Transverse colon (tissue), 4 donors: ENCODE data around the gene MYBPH. TPM values are rescaled to one million over a fixed set of nuclear protein-coding genes. Genes with fewer than 3 reads are reported as not detected.

Source experiments
- DNase-seq: peaks from one replicate; pipeline ENCODE4 v3.0.0-alpha.2; 2019
- H3K27ac ChIP-seq, 4 donors: fragments of 200-600 bp; sonication (generic); 2 replicates each; pipeline ENCODE4 v1.5.1; 2016 to 2018; ENCODE audit warnings: inconsistent platforms in 4 of 4
- H3K27me3 ChIP-seq: fragments of 200-600 bp; sonication (generic); 2 replicates; pipeline ENCODE4 v1.5.1; 2017; ENCODE audit warnings: inconsistent platforms
- H3K36me3 ChIP-seq, 4 donors: fragments of 200-600 bp; sonication (generic); 2 replicates each; pipeline ENCODE4 v1.5.1; 2017 to 2019; ENCODE audit warnings: inconsistent platforms in 4 of 4
- H3K4me1 ChIP-seq, 4 donors: fragments of 200-600 bp; sonication (generic); 2 replicates each; pipeline ENCODE4 v1.5.1; 2017 to 2020; ENCODE audit warnings: inconsistent platforms in 4 of 4
- H3K4me3 ChIP-seq, 4 donors: fragments of 200-600 bp; sonication (generic); 1 replicate in 1 of 4; 2 replicates in 3 of 4; pipeline versions ENCODE4 v1.5.1 to v1.6.1; 2017 to 2019; ENCODE audit warnings: inconsistent platforms in 4 of 4
- H3K9me3 ChIP-seq, 2 donors: fragments of 200-600 bp; sonication (generic); 2 replicates each; pipeline ENCODE4 v1.5.1; 2017 to 2019; ENCODE audit warnings: inconsistent platforms in 2 of 2
- EP300 ChIP-seq: sonication (generic); formaldehyde crosslinking; IDR thresholded peaks from one replicate; pipeline ENCODE4 v1.6.1; 2017; ENCODE audit warnings: antibody characterized with exemption, low read depth
- POLR2A ChIP-seq: fragments of 450-650 bp; IDR thresholded peaks from one replicate; pipeline ENCODE4 v1.6.1; 2016; ENCODE audit warnings: antibody characterized with exemption, mild to moderate bottlenecking, moderate library complexity
- POLR2AphosphoS5 ChIP-seq, 3 donors: sonication (generic); formaldehyde crosslinking; IDR thresholded peaks; one replicate each; pipeline ENCODE4 v1.6.1; 2016; ENCODE audit warnings: antibody characterized with exemption in 3 of 3
- WGBS, 2 donors: methylation state at CpG; one replicate each; pipeline ENCODE4 v1.1.5; 2018; ENCODE audit warnings: low coverage in 1 of 2; 5-methylcytosine and 5-hydroxymethylcytosine counted together
- in situ Hi-C, 4 donors: fragments of 200-750 bp; cut with MboI; loops; one replicate each; pipeline versions ENCODE4 v1.15.0 to v1.15.1; 2017; ENCODE audit warnings: low sequenced_read_pairs in 3 of 4, low pct_ligation_motif_present in 1 of 4, low pct_unique_long_range_greater_than_20kb in 1 of 4
- intact Hi-C: fragments of 100-400 bp; cut with DNase I; formaldehyde crosslinking; loops from one replicate; pipeline ENCODE4 v1.15.1; 2023; ENCODE audit warnings: low total_unique reads
- total RNA-seq, 4 donors: library from RNA; depleted of rRNA; stranded (reverse); fragments of >200 nt; gene quantifications; one replicate each; pipeline ENCODE4 v1.1.0, GENCODE V29; 2016
- TF ChIP-seq, protein P1 (sequence below), 5 experiments: fragments of 200-600 bp in 3 of 5; fragments of 450-650 bp in 2 of 5; sonication (generic) in 3 of 5; IDR thresholded peaks; 1 replicate in 2 of 5; 2 replicates in 3 of 5; pipeline ENCODE4 v1.5.1; 2016 to 2017; ENCODE audit warnings: antibody characterized with exemption in 5 of 5, inconsistent platforms in 3 of 5, mild to moderate bottlenecking in 2 of 5, moderate library complexity in 1 of 5

The MYBPH gene
- total RNA-seq, 4 donors from 2014 or later = not detected

- no peak for TF ChIP-seq EP300
- TF ChIP-seq, protein P1, sequence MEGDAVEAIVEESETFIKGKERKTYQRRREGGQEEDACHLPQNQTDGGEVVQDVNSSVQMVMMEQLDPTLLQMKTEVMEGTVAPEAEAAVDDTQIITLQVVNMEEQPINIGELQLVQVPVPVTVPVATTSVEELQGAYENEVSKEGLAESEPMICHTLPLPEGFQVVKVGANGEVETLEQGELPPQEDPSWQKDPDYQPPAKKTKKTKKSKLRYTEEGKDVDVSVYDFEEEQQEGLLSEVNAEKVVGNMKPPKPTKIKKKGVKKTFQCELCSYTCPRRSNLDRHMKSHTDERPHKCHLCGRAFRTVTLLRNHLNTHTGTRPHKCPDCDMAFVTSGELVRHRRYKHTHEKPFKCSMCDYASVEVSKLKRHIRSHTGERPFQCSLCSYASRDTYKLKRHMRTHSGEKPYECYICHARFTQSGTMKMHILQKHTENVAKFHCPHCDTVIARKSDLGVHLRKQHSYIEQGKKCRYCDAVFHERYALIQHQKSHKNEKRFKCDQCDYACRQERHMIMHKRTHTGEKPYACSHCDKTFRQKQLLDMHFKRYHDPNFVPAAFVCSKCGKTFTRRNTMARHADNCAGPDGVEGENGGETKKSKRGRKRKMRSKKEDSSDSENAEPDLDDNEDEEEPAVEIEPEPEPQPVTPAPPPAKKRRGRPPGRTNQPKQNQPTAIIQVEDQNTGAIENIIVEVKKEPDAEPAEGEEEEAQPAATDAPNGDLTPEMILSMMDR (IDR thresholded peaks at IDR 0.05) = no peak
- TF ChIP-seq POLR2A = no peak
- no peak for TF ChIP-seq POLR2AphosphoS5 (IDR thresholded peaks at IDR 0.05)
- H3K27ac ChIP-seq = peak overlapping the region in 2 of 4 donors; percentile 25 to 51
- intact Hi-C loops = no loop called here
- in situ Hi-C loops = no loop called here
- H3K4me3 ChIP-seq = no peak overlapping the region
- peak; percentile 23 for DNase-seq
- H3K9me3 ChIP-seq = no peaks in the 10 kb centered on the region
- H3K36me3 ChIP-seq = no peaks in the 10 kb centered on the region
- WGBS, 2 donors = 60 to 84% methylated on average over 4 to 12 of the region's 12 CpGs
- H3K4me1 ChIP-seq = peaks cover 0 to 16% (median 3%) of the 10 kb centered on the region in 4 donors
- H3K27me3 ChIP-seq = no peaks in the 10 kb centered on the region
Measured at GRCh38 chr1:203133970-203134725, 41.5 kb downstream of the MYBPH start.

DNA sequence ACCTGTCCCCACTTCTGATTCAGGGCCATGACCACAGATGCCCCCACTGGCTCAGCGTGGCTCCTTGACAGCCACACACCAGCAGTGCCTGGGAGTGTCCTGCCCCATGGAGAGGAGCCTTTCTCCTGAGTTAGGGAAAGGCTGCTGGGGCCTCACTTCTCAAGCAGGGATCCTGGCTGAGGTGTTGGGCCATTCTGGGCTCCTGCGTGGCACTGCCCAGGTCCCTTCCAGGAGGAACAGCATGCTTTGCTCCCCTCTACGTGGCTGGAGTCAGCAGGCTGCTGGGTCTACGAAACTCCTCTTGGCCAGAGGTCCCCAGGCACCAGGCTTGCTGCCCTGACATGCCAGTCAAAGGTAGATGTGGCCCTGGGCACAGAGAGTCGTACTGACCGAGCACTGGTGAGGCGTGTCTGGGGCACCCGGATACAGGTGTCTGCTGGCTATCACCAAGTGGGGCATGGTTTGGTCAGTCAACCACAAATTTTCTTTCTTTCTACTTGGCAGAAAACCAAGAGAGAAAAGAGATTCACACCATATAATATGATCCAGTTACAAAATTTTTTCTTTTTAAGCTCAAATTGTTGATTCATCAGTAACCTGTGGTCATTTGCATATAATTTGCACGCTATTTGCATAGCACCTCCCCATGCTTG, 44.0 kb downstream of the MYBPH start:
- in situ Hi-C loops = no loop called here
- H3K27ac ChIP-seq = no peak overlapping the region
- no peaks in the 10 kb centered on the region for H3K36me3 ChIP-seq
- no peaks in the 10 kb centered on the region for H3K9me3 ChIP-seq
- no peak overlapping the region for H3K4me3 ChIP-seq
- no peak for DNase-seq
- 60 to 81% methylated on average over 1 to 8 of the region's 9 CpGs for WGBS, 2 donors
- peaks cover 6 to 35% (median 13%) of the 10 kb centered on the region in 4 donors for H3K4me1 ChIP-seq
- TF ChIP-seq POLR2AphosphoS5 (IDR thresholded peaks at IDR 0.05) = no peak
- TF ChIP-seq, protein P1 (IDR thresholded peaks at IDR 0.05) = no peak
- no peak for TF ChIP-seq POLR2A
- no peak for TF ChIP-seq EP300
- peaks cover 15% of the 10 kb centered on the region for H3K27me3 ChIP-seq
- intact Hi-C loops = no loop called here

GRCh38 chr1:203130358-203130985, 45.2 kb downstream of the MYBPH start:
- intact Hi-C loops (no loop called here), in situ Hi-C loops (no loop called here)
- Histone ChIP-seq H3K9me3 (no peaks in the 10 kb centered on the region), H3K4me3 (no peak overlapping the region), H3K4me1 (peaks cover 6 to 30% (median 10%) of the 10 kb centered on the region in 4 donors), H3K36me3 (no peaks in the 10 kb centered on the region), H3K27me3 (peaks cover 27% of the 10 kb centered on the region), H3K27ac (no peak overlapping the region)
- 63% methylated on average over 3 of the region's 3 CpGs; no CpG with 5 or more reads in 1 of the 2 donors for WGBS, 2 donors
- DNase-seq = peak; percentile 6
- no peak for TF ChIP-seq POLR2A
- TF ChIP-seq POLR2AphosphoS5 (IDR thresholded peaks at IDR 0.05) = no peak
- no peak for TF ChIP-seq EP300
- TF ChIP-seq, protein P1 (IDR thresholded peaks at IDR 0.05) = no peak
